HG03432 (cell line): Measurements from ENCODE around the gene TRAF2.

ENCODE experiments used
- ATAC-seq: cut with Tn5 transposase; IDR thresholded peaks from one replicate; pipeline ENCODE4 v1.9.1; 2021; ENCODE audit warnings: mild to moderate bottlenecking, moderate library complexity; ENCODE audit not compliant: unreplicated experiment

TRAF2 gene

DNA sequence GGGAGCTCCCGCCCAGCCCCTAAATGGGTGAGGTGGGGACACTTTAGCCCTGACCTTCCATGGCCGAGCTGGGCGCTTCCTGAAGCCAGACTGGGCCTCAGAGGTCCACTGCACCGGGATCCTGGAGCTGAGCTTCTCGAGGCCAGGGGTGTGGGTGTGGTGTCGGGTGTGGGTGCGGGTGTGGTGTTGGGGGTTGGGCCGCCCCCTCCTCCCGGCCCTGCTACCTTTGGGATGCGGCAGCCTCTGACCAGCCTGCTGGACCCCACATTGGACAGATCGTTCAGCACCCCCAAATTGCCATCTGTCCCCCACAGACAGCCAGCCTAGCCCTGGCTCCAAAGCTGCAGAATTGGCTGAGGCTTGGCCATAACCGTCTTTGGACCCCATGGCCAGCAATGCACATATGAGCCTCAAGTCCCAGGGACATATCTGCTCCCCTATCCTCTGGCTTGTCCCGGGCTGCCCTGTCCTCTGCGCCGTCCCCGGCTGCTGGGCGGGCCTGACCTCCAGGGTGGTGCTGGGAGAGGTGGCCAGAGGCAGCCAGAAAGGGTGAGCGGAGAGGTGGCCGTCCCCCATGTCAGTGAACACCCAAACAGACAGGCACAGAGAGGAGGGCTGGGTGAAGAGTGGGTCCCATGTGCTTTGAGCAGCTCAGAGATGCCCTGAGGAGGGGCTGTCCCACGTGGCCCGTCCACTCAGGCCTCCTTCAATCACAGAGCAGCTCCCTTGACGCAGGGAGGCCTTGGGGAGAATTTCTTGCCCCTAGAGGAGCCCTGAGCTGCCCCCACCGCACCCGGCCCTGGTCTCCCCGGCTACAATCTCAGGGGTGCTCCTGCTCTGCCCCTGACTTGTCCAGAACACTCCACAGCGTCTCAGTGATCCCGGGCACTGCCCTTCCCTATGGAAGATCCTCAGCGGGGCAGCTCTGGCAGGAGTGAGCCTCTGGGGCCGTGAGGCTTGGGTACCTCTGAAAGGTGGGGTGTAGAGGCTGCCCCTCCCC, 87.6 kb downstream of the TRAF2 start:
- no peak for ATAC-seq

DNA sequence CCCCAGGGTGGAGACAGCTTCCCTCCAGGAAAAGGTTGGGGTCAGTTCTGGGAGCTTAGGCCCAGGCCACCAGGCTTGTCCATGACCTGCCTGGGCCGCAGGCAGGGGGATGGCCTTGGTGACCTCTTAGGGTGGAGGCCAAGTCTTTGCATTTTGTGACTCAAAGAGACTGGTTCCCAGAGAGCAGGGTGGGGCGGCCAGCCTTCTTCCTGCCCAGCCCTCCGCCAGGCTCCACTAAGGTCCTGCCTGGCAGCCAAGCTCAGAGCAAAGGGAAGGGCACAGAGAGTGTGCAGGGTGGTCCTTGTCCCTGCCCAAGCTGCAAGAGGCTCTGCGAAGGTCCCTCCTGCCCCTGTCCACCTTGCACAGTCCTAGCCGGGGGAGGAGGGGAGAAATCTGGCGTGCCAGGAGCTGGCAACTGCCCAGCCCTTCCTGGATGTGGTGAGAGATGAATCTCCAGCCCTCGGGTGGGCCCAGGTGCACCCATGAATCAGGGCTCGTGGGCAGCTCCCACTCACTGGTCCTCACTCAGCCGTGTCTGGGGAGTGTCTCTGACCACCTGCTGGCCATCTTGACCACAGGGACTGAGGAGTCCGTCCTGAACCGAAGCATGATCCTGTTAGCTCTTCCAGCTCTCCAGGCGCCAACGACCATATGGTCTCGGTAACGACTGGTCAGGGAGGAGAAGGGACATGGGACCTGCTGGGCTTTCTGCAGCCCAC, 88.7 kb downstream of the TRAF2 start:
- no peak for ATAC-seq

DNA sequence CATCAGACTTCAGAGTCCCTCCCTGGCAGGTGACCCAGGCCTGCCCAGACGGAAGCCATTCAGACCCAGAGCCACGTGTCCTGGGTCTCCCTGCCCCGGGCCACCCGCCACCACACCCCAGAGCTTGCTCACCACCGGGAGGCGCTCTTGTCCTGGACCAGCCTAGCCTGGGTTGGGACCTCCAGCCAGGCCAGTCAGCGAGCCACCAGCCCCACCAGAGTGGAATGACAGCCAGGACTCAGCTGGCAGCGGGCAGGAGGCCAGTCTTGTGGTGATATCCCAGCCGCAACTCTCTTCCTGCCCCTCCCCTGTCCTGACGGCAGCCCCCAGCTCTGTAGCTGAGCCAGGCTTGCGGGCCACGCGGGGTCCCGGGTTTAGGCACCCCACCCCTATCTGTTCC, 89.3 kb downstream of the TRAF2 start:
- no peak for ATAC-seq
